ENCODE measurements around the gene EBNA1BP2. TPM values are rescaled to one million over a fixed set of nuclear protein-coding genes. Genes with fewer than 3 reads are reported as not detected.

Gene EBNA1BP2
- polyA plus RNA-seq, 1 experiment = 62.0 TPM

DNA sequence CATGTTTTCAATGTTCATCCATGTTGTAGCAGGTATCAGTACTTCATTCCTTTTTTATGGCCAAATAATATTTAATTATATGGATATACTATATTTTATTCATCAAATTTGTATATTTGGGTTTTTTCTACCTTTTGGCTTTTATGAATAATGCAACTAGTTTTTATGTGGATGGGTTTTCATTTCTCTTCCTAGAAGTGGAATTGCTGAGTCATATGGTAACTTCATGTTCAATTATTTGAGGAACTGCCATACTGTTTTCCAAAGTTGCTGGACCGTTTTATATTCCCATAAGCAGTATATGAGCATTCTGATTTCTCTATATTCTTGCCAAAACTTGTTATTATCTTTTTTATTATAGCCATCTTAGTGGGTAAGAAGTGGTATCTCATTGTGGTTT, 16.0 kb upstream of the EBNA1BP2 start:
- POLR2A ChIA-PET = no interaction called here
- CTCF ChIA-PET = no interaction called here
- Histone ChIP-seq H3K27ac (ENCODE audit: low read depth, low read length) (no peak overlapping the region), H3K4me3 (ENCODE audit: low read depth, low read length) (no peak overlapping the region), H3K9me3 (ENCODE audit: control insufficient read depth, insufficient read depth, low read length) (peaks cover 9% of the 10 kb centered on the region), H3K27me3 (ENCODE audit: control insufficient read depth, insufficient read depth, low read length) (no peaks in the 10 kb centered on the region)
- DNase-seq (ENCODE audit: low read depth, low spot score) = no peak
- TF ChIP-seq, protein P1, sequence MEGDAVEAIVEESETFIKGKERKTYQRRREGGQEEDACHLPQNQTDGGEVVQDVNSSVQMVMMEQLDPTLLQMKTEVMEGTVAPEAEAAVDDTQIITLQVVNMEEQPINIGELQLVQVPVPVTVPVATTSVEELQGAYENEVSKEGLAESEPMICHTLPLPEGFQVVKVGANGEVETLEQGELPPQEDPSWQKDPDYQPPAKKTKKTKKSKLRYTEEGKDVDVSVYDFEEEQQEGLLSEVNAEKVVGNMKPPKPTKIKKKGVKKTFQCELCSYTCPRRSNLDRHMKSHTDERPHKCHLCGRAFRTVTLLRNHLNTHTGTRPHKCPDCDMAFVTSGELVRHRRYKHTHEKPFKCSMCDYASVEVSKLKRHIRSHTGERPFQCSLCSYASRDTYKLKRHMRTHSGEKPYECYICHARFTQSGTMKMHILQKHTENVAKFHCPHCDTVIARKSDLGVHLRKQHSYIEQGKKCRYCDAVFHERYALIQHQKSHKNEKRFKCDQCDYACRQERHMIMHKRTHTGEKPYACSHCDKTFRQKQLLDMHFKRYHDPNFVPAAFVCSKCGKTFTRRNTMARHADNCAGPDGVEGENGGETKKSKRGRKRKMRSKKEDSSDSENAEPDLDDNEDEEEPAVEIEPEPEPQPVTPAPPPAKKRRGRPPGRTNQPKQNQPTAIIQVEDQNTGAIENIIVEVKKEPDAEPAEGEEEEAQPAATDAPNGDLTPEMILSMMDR (IDR thresholded peaks at IDR 0.05; ENCODE audit: low read depth, low read length) = no peak

DNA sequence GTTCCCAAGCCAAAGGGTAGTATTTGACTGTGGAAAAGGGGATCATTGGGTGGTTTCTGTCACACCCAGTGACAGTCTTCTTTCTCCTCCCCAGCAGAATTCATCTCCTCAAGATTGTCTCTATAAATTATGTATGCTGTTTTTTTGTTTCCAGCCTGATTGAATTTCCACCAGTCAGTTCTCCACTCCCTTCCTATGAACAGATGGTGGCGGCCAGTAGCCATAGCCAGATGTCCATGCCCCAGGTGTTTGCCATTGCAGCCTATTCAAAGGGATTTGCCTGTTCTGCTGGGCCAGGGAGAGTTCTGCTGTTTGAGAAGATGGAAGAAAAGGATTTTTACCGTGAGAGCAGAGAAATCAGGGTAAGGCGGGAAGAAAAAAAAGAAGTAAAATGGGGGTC, 12.9 kb upstream of the EBNA1BP2 start:
- Histone ChIP-seq H3K9me3 (ENCODE audit: control insufficient read depth, insufficient read depth, low read length) (peaks cover 3% of the 10 kb centered on the region), H3K27ac (ENCODE audit: low read depth, low read length) (no peak overlapping the region), H3K27me3 (ENCODE audit: control insufficient read depth, insufficient read depth, low read length) (no peaks in the 10 kb centered on the region), H3K4me3 (ENCODE audit: low read depth, low read length) (no peak overlapping the region)
- TF ChIP-seq, protein P1 (IDR thresholded peaks at IDR 0.05; ENCODE audit: low read depth, low read length) = no peak
- DNase-seq (ENCODE audit: low read depth, low spot score) = no peak
- CTCF ChIA-PET = no interaction called here
- POLR2A ChIA-PET = no interaction called here

DNA sequence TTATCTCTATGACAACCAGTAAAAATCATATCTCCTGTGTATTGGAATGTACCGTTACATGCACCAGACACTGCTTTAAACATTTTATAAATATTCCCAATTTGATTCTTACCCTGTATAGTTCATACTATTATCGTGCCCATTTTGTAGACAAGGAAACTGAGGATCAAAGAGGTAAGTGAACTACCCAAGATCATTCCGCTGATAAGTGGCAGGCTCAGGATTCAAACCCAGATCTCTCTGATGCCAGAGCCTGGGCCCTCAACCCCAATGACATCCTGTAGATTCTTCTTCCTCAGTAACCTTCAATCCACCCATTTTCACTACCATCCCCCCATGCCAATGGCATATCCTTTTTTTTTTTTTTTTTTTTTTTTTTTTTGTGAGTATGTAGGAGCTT, 12.3 kb upstream of the EBNA1BP2 start:
- no peak overlapping the region for H3K4me3 ChIP-seq (ENCODE audit: low read depth, low read length)

DNA sequence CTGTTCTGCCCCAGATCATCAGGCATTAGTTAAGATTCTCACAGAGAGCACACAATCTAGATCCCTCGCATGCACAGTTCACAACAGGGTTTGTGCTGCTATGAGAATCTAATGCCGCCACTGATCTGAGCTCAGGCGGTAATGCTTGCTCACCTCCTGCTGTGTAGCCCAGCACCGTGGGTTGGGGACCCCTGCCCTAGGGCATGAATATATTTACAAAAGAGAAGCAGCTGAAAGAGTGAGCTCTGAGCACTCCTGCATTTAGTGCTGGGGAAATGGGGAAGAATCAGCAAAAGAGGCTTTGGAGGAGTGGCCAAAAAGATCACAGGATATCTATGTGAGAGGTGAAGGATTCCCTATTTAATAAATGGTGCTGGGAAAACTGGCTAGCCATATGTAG, 5.6 kb upstream of the EBNA1BP2 start:
- ChIA-PET CTCF (no interaction called here), POLR2A (no interaction called here)
- Histone ChIP-seq H3K27ac (ENCODE audit: low read depth, low read length) (no peak overlapping the region), H3K27me3 (ENCODE audit: control insufficient read depth, insufficient read depth, low read length) (peaks cover 2% of the 10 kb centered on the region), H3K9me3 (ENCODE audit: control insufficient read depth, insufficient read depth, low read length) (no peaks in the 10 kb centered on the region), H3K4me3 (ENCODE audit: low read depth, low read length) (no peak overlapping the region)
- TF ChIP-seq, protein P1 (IDR thresholded peaks at IDR 0.05; ENCODE audit: low read depth, low read length) = no peak
- no peak for DNase-seq (ENCODE audit: low read depth, low spot score)

More for the DNA sequence above, 12.3 kb upstream of the EBNA1BP2 start:
- POLR2A ChIA-PET = no interaction called here
- no peak for DNase-seq (ENCODE audit: low read depth, low spot score)
- Histone ChIP-seq H3K9me3 (ENCODE audit: control insufficient read depth, insufficient read depth, low read length) (no peaks in the 10 kb centered on the region), H3K27ac (ENCODE audit: low read depth, low read length) (no peak overlapping the region), H3K27me3 (ENCODE audit: control insufficient read depth, insufficient read depth, low read length) (no peaks in the 10 kb centered on the region)
- TF ChIP-seq, protein P1 (IDR thresholded peaks at IDR 0.05; ENCODE audit: low read depth, low read length) = no peak
- CTCF ChIA-PET = no interaction called here

DNA sequence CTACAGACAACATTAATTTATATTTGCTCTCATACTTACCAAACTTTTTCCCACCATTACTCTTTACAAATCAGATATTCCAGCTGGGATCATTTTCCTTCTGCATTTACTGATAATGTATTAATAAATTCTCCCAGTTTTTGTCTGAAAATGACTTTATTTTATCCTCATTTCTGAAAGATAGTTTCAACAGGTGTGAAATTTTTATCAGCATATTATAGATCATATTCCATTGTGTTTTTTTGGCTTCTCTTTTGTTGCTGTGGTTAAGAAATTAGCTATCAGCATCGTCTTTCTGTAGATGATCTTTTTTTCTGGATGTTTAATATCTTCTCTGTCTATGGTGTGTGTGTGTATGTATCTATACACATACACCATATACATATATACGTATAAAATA, 2.8 kb upstream of the EBNA1BP2 start:
- H3K9me3 ChIP-seq (ENCODE audit: control insufficient read depth, insufficient read depth, low read length) = no peaks in the 10 kb centered on the region; the same call in 1 of the 2 replicates
- no peak for DNase-seq (ENCODE audit: low read depth, low spot score)
- ChIA-PET POLR2A (no interaction called here), CTCF (interaction anchor here (0.6 kb wide), 1 partner anchor 1669 kb away, joined by 3 read pairs; no protein-coding TSS in a partner anchor)
- no peak overlapping the region for H3K27ac ChIP-seq (ENCODE audit: low read depth, low read length)
- peaks cover 2% of the 10 kb centered on the region for H3K27me3 ChIP-seq (ENCODE audit: control insufficient read depth, insufficient read depth, low read length)
- TF ChIP-seq, protein P1 (IDR thresholded peaks at IDR 0.05; ENCODE audit: low read depth, low read length) = no peak
- no peak overlapping the region for H3K4me3 ChIP-seq (ENCODE audit: low read depth, low read length)

Measured in AG04450 (cell line).